HG02981 (cell line): Measurements from ENCODE around the gene MRPL19.
A peak's percentile ranks its signal among the peaks of the same experiment; 100 is the strongest.

Experiments
- ATAC-seq: cut with Tn5 transposase; IDR thresholded peaks from one replicate; pipeline ENCODE4 v1.9.1; 2021; ENCODE audit warnings: mild to moderate bottlenecking, moderate library complexity; ENCODE audit not compliant: unreplicated experiment

Gene MRPL19

DNA sequence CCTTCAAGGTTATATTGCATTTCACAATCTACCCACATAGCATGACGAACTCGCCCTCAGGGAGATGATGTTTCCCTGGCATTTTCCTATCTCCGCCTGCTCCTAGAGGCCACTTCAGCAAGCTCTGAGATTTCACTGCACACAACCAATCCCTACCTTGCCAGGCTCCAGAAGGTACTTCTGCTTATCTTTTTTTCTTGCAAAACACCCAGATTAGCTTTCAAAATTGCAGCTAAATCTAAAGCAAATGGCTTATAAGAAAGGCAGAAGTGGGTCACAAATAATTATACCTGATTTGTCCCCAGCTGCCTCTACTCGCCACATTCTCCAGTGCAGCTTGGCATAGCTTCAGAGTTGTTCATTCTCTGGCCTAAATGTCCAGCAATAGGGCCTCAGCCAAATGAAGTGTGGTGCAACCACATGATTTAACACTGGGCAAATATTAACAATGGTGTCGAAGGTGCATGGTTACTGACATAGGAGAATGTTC lies 32.4 kb upstream of the MRPL19 start:
- ATAC-seq: no peak

DNA sequence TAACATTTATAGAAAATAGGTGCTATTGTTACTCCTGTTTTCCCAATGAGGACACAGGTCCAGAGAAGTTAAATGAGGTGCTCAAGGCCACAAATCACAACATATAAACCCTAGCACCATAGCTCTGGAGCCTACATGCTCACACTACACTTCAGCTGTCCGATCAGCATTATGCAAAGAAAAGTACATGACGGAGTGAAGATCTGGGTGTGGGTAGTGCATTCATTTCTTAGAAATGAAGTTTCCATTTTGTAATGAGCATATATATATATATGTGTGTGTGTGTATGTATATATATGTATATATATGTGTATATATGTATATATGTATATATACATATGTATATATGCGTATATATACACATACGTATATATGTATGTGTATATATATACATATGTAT lies 30.2 kb upstream of the MRPL19 start:
- ATAC-seq: no peak

DNA sequence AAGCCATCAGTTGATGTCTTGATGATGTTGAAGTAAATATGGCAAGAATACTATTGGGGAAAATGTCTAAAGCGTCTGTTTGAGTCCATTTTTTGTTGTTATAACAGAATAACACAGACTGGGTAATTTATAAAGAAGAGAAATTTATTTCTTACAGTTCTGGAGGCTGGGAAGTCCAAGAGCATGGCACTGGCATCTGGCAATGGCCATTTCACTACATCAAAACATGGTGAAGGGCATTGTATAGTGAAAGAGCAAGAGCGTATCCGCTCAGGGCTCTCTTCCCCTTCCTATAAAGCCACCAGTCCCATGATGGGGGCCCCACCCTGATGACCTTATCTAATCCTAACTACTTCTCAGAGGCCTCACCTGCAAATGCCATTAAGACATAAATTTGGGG lies 29.6 kb upstream of the MRPL19 start:
- ATAC-seq: no peak

DNA sequence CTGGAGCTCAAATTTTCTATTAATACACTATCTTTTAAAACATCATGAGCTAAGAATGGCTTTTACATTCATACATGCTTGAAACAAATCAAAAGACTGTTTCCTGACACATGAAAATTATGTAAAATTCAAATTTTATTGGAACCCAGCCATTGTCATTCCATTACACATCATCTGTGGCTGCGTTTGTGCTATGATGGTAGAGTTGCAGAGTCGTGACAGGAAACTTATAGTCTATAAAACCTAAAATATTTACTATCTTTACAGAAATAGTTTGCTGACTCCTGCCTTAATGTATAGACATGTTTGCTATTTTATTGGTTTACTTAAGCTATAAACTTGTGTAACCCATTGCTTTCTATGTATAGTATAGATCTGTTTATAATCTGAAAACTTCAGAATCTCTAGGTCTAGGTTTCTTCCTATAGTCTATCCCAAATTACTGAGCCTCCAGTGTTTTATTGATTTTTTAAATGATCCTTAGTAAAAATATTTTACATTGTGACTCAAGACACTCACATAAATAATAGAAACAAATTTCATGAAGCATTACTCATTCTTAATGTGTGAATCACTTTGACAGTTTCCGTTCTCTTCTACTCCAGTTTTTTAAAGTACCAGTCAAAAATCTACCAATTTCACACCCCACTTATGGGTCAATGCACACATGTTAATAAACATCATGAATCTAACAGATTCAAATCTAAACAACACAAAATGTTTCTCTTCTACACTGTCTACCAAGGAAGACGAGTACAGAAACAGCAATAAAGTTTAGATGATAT lies 26.4 kb upstream of the MRPL19 start:
- ATAC-seq: no peak

DNA sequence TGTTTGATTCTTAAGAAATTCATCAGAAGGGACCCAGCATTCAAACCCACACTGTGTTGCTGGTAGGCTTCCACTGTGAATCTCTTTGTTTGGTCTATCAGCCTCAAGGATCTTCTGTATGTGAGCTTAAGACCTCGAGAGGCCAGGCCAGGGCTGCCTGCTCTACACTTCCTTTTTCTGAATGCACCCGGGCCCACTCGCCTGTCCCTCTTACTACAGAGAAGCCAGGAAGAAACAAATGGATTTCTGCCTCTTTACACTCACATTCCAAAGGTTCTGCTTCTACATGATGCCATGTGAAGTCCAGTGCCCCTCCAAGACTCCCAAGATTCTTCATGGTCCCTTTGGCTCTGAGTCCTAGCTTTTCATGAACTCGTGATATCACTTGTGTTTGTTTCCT lies 25.4 kb upstream of the MRPL19 start:
- ATAC-seq: no peak

DNA sequence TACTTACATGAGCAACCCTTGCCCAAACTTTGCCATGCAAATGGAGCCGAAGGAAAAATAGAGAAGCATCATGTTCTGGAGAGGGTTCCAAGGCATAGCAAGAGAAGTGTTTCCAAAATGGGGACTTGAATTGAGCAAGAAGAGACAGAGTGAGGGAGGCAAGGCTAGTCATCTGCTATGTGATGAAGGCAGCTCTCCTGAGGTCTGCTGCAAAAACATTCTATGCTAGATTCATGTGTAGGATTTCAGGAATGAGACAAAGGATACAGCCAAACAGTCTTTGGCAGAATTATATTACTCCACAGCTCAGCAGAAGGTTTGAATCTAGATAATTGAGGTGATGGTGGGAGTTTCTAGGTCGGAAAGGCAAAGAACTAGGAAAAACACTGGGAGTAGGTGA lies 24.1 kb upstream of the MRPL19 start:
- ATAC-seq: no peak

DNA sequence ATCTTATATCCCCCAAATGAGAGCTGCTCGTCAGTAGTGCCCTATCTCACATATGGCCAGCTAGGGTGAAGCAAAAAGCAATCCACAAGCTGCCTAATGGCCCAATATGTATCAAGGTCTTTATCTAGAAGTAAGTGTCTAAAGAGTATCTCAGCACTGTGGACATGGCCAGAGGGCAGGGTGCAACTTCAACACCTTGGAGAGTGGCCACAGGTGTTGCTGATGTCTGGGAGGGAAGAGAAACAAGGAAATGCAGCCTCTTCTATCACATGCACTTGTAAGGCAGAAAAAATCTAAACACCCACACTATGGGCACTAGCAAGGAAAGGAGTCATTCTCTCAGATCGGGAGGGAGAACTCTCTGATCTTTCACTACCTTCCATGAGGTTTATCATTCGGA lies 23.7 kb upstream of the MRPL19 start:
- ATAC-seq: no peak

DNA sequence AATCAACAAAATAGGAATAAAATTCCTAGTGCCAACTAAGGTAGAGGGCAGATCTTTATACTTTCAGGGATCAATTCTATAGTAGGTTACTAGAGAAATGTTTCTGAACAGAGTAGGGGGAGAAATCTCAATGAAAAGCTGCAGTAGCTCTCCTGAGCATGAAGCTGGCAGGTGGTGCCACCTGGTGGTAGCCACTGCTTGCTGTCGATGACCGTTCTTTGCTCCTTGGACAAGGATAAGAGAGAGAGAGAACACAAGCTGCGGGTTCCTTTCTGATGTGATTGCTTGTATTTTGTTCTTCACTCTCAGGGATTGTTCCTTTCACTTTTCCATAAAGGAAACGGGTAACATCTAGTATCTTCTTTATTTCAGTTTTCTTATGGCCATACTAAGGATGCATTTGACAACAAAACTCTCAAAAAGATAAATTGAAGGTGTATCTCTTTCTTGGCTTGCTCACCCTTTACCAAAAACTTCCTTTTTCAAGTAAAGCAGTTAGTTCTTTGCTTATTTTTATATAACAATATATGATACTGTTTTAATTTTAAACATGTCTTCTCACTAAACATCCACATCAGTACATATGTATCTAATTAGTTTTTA lies 18.6 kb upstream of the MRPL19 start:
- peak; percentile 97 for ATAC-seq

DNA sequence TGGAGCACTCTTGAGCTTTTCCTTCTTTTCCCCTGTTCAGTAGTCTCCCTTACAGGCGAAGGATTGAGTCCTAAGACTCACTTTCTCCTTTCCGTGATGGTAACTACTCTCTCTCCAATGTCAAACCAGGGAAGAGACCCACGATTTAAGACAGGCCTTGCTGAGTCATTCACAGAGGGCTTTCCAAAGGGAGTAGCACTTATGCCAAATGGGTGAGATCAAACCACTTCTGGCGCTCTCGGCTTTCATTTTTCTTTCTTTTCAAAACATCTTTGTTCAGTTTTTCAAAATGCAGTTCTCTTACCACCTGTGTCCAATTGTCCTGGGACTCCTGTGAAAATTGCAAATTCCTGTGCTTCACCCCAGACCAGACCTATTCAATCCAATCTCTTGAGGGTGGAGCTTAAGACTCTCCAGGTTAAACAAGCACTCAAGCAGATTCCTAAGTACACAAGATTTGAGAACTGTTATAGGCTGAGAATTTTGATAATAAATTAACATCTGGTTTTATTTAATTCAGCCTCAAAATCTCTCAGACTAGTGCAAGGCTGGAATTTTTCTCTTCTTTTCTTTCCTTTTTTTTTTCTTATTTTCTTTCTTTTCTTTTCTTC lies 14.4 kb upstream of the MRPL19 start:
- ATAC-seq: no peak

DNA sequence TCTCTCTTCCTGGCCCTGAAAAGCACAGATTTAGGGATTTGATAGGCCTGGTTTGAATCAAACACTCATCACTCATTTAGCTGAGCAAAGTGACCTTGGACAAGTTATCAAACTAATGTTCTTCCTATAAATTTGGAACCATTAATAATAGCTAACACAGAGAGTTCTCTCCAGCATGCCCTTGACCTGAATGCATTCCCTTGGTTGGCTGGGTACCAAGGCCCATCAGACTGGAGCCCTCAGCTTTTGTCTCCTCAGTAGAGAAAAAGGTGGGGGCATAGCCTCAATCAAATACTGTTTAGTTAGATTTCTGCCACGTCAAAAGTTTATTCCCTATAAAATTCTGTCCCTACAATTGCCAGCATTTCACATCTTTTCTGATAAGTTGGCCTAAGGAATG lies 13.8 kb upstream of the MRPL19 start:
- no peak for ATAC-seq

DNA sequence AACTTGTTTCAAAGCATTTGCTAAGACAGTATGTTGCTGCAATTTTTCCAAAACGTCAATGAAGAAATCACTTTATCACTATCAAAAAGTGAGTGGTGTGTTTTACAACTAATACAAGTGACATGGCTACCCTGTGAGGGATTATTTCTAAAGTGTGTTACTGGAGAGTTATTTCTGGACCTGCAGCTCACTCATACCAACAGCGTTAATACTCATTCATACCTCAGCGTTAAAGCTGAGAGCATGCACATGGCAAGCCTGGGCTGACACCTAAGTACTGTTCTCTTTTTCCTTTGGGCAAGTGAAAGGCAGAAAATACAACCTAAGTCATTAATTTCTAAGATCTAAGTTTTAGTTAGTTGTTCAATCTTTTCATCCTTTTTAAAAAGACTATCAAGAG lies 13.0 kb upstream of the MRPL19 start:
- no peak for ATAC-seq

DNA sequence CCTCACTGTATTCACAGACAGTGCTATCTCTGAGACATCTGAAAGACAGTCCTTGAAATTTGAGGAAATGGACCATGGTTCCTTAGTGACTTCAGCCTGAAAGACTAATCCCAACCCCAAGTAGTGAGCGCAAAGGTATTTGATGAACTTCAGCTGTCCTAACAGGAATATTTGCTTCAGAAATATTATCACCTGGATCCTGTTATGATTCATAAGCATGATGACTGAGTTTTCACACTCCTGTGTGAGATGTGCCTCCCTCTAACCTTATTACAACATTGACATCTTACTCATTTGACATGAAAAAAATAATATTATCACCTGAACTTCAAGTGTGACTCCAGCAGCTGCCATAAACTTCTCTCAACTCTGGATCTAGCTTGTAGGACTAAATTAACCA lies 11.6 kb upstream of the MRPL19 start:
- ATAC-seq: no peak

DNA sequence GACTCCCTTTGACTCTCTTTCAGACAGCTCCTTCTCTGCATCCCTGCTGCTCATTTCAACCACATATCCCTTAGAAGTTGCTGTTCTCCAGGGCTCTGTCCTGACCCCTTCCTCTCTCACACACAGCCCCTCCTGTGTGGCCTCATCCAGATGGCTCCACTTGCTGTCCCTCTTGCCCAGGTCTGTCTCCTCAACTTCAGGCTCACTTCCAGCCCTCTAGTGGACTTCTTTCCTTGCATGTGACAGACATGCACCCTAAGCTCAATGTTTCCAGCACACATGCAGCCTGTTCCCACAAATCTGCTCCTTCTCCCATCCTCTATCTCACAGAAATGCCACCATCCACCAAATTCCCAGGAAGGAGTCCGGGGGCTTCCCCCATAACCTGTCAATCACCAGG lies 9.0 kb upstream of the MRPL19 start:
- ATAC-seq: no peak

DNA sequence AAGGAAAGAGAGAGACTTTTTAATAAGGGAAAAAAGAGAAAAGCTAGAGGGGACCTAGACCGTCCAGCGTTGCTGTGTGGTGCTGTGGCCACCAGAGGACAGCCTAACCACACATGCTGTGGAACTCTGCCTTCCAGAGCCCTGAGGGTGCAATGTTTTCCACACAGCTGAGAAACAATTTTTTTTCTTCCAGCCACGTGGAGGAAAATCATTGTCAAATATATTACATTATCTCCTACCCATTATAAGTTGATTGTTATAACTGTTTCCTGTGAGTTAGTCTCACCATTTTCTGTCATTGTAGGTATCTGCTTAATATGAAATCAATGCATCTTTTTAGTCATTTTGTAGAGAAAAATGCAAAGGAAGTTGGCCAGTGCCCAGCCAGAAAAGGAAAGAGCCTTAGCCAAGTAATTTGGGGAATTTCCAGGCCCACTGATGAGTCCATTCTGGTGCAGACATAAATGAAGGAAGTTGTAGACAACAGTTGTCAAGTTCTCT lies 5.9 kb upstream of the MRPL19 start:
- ATAC-seq: peak; percentile 99

DNA sequence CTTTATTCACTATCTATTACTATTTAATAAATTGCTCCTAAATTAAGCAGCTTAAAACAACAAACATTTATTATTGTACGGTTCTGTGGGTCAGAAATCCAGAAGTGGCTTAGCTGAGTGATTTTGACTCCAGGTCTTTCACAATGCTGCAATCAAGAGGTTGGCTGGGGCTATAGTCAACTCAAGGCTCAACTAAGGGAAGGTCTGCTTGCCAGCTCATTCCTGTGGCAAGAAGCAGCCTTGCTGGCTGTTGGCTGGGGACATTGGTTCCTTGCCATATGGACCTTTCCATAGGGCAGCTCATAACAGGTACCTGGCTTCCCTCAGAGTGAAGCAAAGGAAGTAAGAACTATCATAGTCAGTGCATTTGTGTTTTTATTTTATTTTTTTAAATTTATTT lies 5.0 kb upstream of the MRPL19 start:
- no peak for ATAC-seq

DNA sequence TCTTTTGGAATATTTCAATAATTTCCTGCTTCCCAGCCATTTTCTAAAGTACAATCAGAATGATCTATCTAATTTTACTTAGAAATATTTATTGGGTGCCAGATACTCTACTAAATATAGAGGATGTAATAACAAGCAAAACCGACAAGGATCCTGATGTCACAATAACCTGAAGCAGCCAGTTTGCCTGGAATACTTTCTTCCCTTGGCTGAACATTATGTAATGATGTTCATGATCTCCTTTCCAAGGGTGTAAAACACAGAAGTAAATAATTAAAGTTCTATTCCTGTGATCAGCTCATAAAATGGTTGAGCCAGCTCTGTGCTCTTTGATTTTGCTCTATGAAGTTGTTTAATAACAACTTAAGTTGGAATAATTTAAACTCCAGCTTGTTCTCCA lies 2.6 kb upstream of the MRPL19 start:
- no peak for ATAC-seq

DNA sequence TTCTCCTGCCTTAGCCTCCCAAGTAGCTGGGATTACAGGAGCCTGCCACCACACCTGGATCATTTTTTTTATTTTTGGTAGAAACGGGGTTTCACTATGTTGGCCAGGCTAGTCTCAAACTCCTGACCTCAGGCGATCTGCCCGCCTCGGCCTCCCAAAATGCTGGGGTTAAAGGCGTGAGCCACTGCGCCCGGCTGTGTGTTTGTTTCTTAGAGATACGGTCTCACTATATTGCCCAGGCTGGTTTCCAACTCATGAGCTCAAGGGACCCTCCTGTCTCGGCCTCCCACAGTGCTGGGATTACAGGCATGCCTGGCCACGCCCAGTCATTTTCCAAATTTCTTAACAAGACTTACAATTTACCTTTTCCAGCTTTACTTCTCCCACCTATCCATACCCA lies 940 bp upstream of the MRPL19 start:
- no peak for ATAC-seq

DNA sequence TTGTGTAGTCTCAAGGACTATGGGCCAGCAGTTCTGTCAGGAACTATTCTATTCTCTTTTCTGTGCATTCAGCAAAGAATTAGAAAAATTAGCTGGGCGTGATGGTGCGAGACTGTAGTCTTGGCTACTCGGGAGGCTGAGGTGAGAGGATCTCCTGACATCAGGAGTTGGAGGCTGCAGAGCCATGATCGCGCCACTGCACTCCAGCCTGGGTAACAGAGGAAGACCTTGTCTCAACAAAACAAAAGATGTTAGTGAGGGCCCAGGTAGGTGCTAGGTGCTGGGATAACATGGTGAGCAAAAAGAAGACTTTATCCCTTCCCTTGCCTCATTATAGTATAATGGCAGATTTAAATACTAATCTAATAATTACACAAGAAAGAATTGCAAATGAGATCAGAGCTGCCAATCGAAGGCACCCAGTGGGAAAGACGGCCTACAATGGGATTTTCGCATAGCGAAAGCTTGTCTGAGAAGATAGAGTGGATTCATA lies 447 bp upstream of the MRPL19 start:
- no peak for ATAC-seq

DNA sequence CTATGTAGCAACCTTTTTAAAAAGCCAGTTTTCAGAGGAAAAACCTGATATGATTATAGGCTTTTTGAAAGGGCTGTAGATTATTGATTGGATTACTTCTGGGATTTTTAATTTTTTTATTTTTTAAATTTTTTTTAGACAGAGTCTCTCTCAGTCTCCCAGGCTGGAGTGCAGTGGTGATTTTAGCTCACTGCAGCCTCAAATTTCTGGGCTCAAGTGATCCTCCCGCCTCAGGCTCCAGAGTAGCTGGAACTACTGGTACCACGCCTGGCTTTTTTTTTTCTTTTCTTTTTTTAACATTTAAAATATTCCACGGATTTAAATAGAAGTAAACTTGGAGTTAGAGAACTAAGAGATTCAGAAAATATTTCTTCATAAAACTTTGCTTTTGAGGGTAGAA lies 1.2 kb downstream of the MRPL19 start:
- ATAC-seq: no peak

DNA sequence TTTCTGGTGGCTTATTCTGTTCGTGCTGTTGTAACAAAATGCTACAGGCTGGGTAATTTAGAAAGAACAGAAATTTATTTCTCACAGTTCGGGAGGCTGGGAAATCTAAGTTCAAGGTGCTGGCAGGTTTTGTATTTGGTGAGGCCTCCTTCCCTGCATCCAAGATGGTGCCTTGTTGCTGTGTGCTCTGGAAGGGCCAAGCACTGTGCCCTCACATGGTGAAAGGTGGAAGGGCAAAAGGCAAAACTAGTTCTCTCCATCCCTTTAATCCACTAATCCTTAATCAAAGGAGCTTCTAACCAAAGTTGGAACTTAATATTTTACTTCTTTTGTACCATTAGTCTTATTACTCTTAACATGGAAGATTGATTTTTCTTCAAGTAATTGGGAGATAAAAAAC lies 7.4 kb downstream of the MRPL19 start:
- no peak for ATAC-seq

DNA sequence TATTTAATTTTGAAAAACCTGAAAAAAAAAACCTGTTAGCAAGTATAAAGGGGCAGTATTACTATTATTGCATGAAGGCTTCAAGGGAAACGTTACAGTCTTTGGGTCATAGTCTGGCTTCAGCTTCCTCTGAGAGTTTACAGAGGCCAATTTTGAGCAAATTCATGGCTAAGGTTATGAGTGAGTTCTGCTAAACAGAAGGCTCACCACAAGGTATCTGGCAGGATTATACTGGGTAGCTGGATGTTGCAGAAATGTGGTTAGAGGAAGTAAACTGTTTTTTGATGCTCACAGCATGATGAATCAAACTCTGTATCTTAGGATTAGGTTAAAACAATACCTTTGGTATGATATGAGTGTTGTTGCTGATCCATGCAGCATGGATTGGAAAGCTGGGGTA lies 9.3 kb downstream of the MRPL19 start:
- no peak for ATAC-seq

DNA sequence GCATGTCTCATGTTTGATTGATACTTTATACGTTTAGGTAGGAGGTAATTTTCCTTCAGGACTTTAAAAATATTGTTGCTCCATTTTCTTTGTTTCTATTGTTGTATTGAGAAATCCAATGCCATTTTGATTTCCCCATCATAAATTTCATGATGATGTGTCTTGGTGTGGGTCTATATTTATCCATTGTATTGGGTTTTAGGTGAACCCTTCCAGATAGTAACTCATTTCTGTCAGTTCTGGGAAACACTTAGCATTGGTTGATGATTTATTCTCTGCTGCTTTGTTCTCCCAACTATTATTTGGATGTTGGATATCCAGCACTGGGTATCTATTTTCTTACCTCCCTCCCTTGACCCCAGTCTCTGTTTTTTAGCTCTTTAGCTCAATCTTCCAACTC lies 10.0 kb downstream of the MRPL19 start:
- no peak for ATAC-seq
